GM12878 (cell line): ENCODE data around the gene RBPMS2. TPM values are rescaled to one million over a fixed set of nuclear protein-coding genes. Genes with fewer than 3 reads are reported as not detected.
"Not testable (repeated sequence)": the region's sequence is repeated elsewhere in the genome, so short reads cannot be mapped to it uniquely, and the experiment has no call there.

Source experiments
- ATAC-seq: fragments of 200-7000 bp; cut with Tn5 transposase; 3 replicates; pipeline ENCODE4 v1.9.1; 2020; ENCODE audit warnings: mild to moderate bottlenecking, moderate library complexity
- BruUV-seq: library from RNA; stranded (reverse); fragments of 400-500 nt; replicated peaks from 2 replicates; lab custom pipeline; 2021; lab: Mats Ljungman, UMichigan
- CTCF ChIA-PET: fragments of 300-600 bp; sonication (Branson Sonifier 250); formaldehyde crosslinking; extraction: SDS; loops from one replicate; lab custom pipeline; 2021; ENCODE audit warnings: inconsistent platforms; lab: Yijun Ruan, JAX
- POLR2A ChIA-PET: fragments of 350-600 bp; formaldehyde crosslinking; extraction: SDS; loops from one replicate; lab custom pipeline; 2021; ENCODE audit warnings: inconsistent platforms; lab: Charles Lee
- RAD21 ChIA-PET: fragments of 300-600 bp; sonication (Branson Sonifier 250); formaldehyde crosslinking; loops from one replicate; lab custom pipeline; 2023; ENCODE audit warnings: antibody characterized with exemption; ENCODE audit not compliant: unreplicated experiment; lab: Charles Lee
- SMC1A ChIA-PET: fragments of 300-600 bp; sonication (Branson Sonifier 250); formaldehyde crosslinking; loops from one replicate; lab custom pipeline; 2023; ENCODE audit not compliant: unreplicated experiment, uncharacterized antibody; lab: Charles Lee
- DNase-seq: peaks from one replicate; pipeline ENCODE4 v3.0.0-alpha.2; 2011; ENCODE audit warnings: low read depth, low spot score
- FAIRE-seq: peaks from 3 replicates; lab custom pipeline; 2011; peaks lifted over from hg19 to GRCh38; lab: Jason Lieb, UNC
- H2AFZ ChIP-seq: 2 replicates; pipeline ENCODE4 v1.6.0; 2011; ENCODE audit warnings: low read depth, low read length, control low read depth; ENCODE audit not compliant: control insufficient read depth
- H3K27ac ChIP-seq: 2 replicates; pipeline ENCODE4 v1.5.1; 2011; ENCODE audit warnings: control low read depth; ENCODE audit not compliant: control insufficient read depth, insufficient read depth
- H3K27me3 ChIP-seq, 2 experiments: replicated peaks in 1 of 2; 2 replicates each; pipeline versions ENCODE4 v1.6.0 to v1.6.1; 2011; ENCODE audit warnings: low read length in 1 of 2; ENCODE audit not compliant: control insufficient read depth in 2 of 2, insufficient read depth in 2 of 2
- H3K36me3 ChIP-seq, 2 experiments: 2 replicates each; pipeline ENCODE4 v1.5.1; 2011; ENCODE audit warnings: low read length in 1 of 2; ENCODE audit not compliant: control insufficient read depth in 2 of 2, insufficient read depth in 2 of 2
- H3K4me1 ChIP-seq: 2 replicates; pipeline ENCODE4 v1.6.1; 2011; ENCODE audit warnings: mild to moderate bottlenecking, low read length, moderate library complexity, mixed read lengths; ENCODE audit not compliant: control insufficient read depth, insufficient read depth
- H3K4me2 ChIP-seq: 2 replicates; pipeline ENCODE4 v1.6.0; 2011; ENCODE audit warnings: control low read depth; ENCODE audit not compliant: control insufficient read depth, insufficient read depth
- H3K4me3 ChIP-seq: fragments of 200-600 bp; sonication (generic); 2 replicates; pipeline ENCODE4 v1.5.1; 2016
- H3K79me2 ChIP-seq: 2 replicates; pipeline ENCODE4 v1.6.0; 2011; ENCODE audit warnings: low read length; ENCODE audit not compliant: control insufficient read depth, insufficient read depth
- H3K9ac ChIP-seq: 2 replicates; pipeline ENCODE4 v1.8.0; 2011; ENCODE audit warnings: low read length, control low read depth, mixed read lengths; ENCODE audit not compliant: control insufficient read depth, insufficient read depth
- H3K9me3 ChIP-seq: replicated peaks from 3 replicates; pipeline ENCODE4 v1.5.1; 2011; ENCODE audit warnings: mild to moderate bottlenecking, low read length; ENCODE audit not compliant: control insufficient read depth, insufficient read depth
- H4K20me1 ChIP-seq: 2 replicates; pipeline ENCODE4 v1.6.0; 2011; ENCODE audit not compliant: control insufficient read depth, insufficient read depth
- CBFB ChIP-seq: IDR thresholded peaks from 2 replicates; pipeline ENCODE4 v1.6.1; 2016; ENCODE audit warnings: antibody characterized with exemption, low read depth
- EED ChIP-seq: sonication (generic); IDR thresholded peaks from 2 replicates; pipeline ENCODE4 v1.6.1; 2016; ENCODE audit warnings: antibody characterized with exemption, low read depth
- FOXM1 ChIP-seq: IDR thresholded peaks from 2 replicates; pipeline ENCODE4 v1.6.1; 2012; ENCODE audit warnings: low read depth, mild to moderate bottlenecking, inconsistent platforms, low read length, moderate library complexity
- KDM1A ChIP-seq: fragments of 200-600 bp; sonication (generic); IDR thresholded peaks from 2 replicates; pipeline ENCODE4 v1.6.1; 2016; ENCODE audit warnings: borderline replicate concordance
- MTA2 ChIP-seq: fragments of 450-650 bp; IDR thresholded peaks from 2 replicates; pipeline ENCODE4 v1.6.1; 2016; ENCODE audit warnings: low read depth, mild to moderate bottlenecking, moderate library complexity
- NR2F1 ChIP-seq: fragments of 450-650 bp; conservative IDR thresholded peaks from 2 replicates; pipeline ENCODE4 v1.6.1; 2017; ENCODE audit warnings: mild to moderate bottlenecking
- ZSCAN29 ChIP-seq: fragments of 450-650 bp; IDR thresholded peaks from 2 replicates; pipeline ENCODE4 v1.6.1; 2017; ENCODE audit warnings: mild to moderate bottlenecking, moderate library complexity
- WGBS: methylation state at CpG from one replicate; pipeline ENCODE4 v1.1.6; 2016; ENCODE audit warnings: low lambda C conversion rate; ENCODE audit not compliant: insufficient replicate concordance, insufficient coverage; ENCODE audit errors: missing lambda C conversion rate; 5-methylcytosine and 5-hydroxymethylcytosine counted together
- in situ Hi-C: fragments of 300-500 bp; cut with MboI; formaldehyde crosslinking; loops from 9 replicates; pipeline ENCODE4 v1.14.3; 2018; ENCODE audit warnings: mixed read lengths
- intact Hi-C: fragments of 100-400 bp; cut with micrococcal nuclease; formaldehyde crosslinking; loops from one replicate; pipeline ENCODE4 v1.14.2; 2022; ENCODE audit not compliant: unreplicated experiment
- polyA plus RNA-seq, 11 experiments: library from polyadenylated mRNA; depleted of rRNA in 4 of 11; unstranded in 6 of 11; stranded (reverse) in 5 of 11; fragments of >200 nt; fragmentation: Nextera tagmentation in 4 of 11; fragmentation: Illumina TruSeq in 1 of 11; extraction: Ambion mirVana in 4 of 11; extraction: Trizol in 1 of 11; gene quantifications; 1 replicate in 1 of 11; 2 replicates in 10 of 11; pipeline versions ENCODE4 v1.2.1 to v1.2.3, GENCODE V29; 2011 to 2016; ENCODE audit warnings: inconsistent platforms in 2 of 11, missing spikeins in 2 of 11, low read depth in 1 of 11
- total RNA-seq, 4 experiments: library from RNA; depleted of rRNA in 3 of 4; stranded (reverse); fragments of >200 nt in 3 of 4; fragmentation: Illumina TruSeq in 1 of 4; extraction: Trizol in 1 of 4; gene quantifications; 2 replicates each; pipeline versions ENCODE4 v1.2.1 to v1.2.3, GENCODE V29; 2013 to 2021
- TF ChIP-seq, protein P1 (sequence below): fragments of 450-650 bp; IDR thresholded peaks from 2 replicates; pipeline ENCODE4 v1.6.1; 2017; ENCODE audit warnings: mild to moderate bottlenecking, low read depth, inconsistent platforms; ENCODE audit not compliant: poor library complexity, severe bottlenecking

Gene RBPMS2
- total and polyA plus RNA-seq, 10 of the 15 experiments (the other 5 are each of a cell fraction or from before 2014, with no cell fraction given), result 0.06 to 0.31 (median 0.19) TPM; not detected in 3

DNA sequence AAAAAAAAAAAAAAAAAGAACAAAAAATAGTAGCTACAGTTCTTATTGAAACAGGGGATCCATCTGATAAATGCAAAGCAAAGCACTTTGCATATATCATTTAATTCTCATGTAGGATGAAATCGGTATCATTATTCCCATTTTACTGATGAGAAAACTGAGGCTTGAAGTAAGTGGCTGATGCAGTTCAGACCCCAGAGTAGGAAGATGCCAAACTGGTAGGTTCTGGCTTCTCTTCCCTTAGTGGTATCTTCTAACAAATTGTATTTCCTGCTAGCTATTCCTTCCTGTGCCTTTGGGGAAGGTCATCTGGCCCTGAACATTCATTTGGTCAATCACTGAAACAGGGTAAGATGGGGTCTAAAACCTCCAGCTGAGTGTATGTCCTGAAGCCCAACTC is 28.1 kb upstream of the RBPMS2 start:
- Histone ChIP-seq H3K36me3 (no peaks in the 10 kb centered on the region), H3K4me2 (no peak overlapping the region), H2AFZ (no peak overlapping the region), H3K4me1 (no peaks in the 10 kb centered on the region), H3K9me3 (no peaks in the 10 kb centered on the region), H4K20me1 (no peaks in the 10 kb centered on the region), H3K27me3 (no peaks in the 10 kb centered on the region), H3K27ac (no peak overlapping the region), H3K4me3 (no peak overlapping the region), H3K79me2 (no peaks in the 10 kb centered on the region), H3K9ac (no peak overlapping the region)
- SMC1A ChIA-PET, result interaction anchor here (0.6 to 16.7 kb wide), 6 partner anchors 23 to 113 kb away, joined by 3 to 308 read pairs (median 4); partner anchors contain the start of gene PIF1
- POLR2A ChIA-PET, result interaction anchor here (0.6 to 1.1 kb wide), 4 partner anchors 16 to 359 kb away, joined by 3 to 4 read pairs (median 4); no protein-coding TSS in a partner anchor
- in situ Hi-C loops (no loop called here), intact Hi-C loops (no loop called here)
- TF ChIP-seq EED, result no peak
- TF ChIP-seq MTA2, result no peak
- no peak for TF ChIP-seq ZSCAN29
- no peak for TF ChIP-seq FOXM1
- no peak for TF ChIP-seq KDM1A
- ATAC-seq, result no peak
- CTCF ChIA-PET, result interaction anchor here (0.6 to 17.1 kb wide), 4 partner anchors 9 to 68 kb away, joined by 3 to 529 read pairs (median 27); no protein-coding TSS in a partner anchor
- RAD21 ChIA-PET, result interaction anchor here (0.6 to 12.2 kb wide), 5 partner anchors 60 to 481 kb away, joined by 3 to 148 read pairs (median 3); no protein-coding TSS in a partner anchor
- no peak for DNase-seq
- no peak for FAIRE-seq
- 96% methylated on average over 1 of the region's 1 CpG for WGBS
- no TSS peak for BruUV-seq

- 34% methylated on average over 2 of the region's 2 CpGs for WGBS
- Histone ChIP-seq H3K4me1 (no peaks in the 10 kb centered on the region), H3K9me3 (no peaks in the 10 kb centered on the region), H3K9ac (no peak overlapping the region), H3K27me3 (no peaks in the 10 kb centered on the region), H3K27ac (no peak overlapping the region), H3K36me3 (no peaks in the 10 kb centered on the region), H3K79me2 (no peaks in the 10 kb centered on the region), H2AFZ (no peak overlapping the region), H3K4me3 (no peak overlapping the region), H3K4me2 (no peak overlapping the region), H4K20me1 (no peaks in the 10 kb centered on the region)
- intact Hi-C loops, result no loop called here
- TF ChIP-seq NR2F1 (no peak), CBFB (no peak)
- TF ChIP-seq, protein P1, sequence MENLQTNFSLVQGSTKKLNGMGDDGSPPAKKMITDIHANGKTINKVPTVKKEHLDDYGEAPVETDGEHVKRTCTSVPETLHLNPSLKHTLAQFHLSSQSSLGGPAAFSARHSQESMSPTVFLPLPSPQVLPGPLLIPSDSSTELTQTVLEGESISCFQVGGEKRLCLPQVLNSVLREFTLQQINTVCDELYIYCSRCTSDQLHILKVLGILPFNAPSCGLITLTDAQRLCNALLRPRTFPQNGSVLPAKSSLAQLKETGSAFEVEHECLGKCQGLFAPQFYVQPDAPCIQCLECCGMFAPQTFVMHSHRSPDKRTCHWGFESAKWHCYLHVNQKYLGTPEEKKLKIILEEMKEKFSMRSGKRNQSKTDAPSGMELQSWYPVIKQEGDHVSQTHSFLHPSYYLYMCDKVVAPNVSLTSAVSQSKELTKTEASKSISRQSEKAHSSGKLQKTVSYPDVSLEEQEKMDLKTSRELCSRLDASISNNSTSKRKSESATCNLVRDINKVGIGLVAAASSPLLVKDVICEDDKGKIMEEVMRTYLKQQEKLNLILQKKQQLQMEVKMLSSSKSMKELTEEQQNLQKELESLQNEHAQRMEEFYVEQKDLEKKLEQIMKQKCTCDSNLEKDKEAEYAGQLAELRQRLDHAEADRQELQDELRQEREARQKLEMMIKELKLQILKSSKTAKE, result no peak
- ChIA-PET RAD21 (interaction anchor here (0.8 to 12.2 kb wide), 3 partner anchors 9 to 67 kb away, joined by 3 to 148 read pairs (median 6); no protein-coding TSS in a partner anchor), CTCF (interaction anchor here (1.6 to 17.1 kb wide), 3 partner anchors 10 to 65 kb away, joined by 3 to 529 read pairs (median 51); no protein-coding TSS in a partner anchor), SMC1A (interaction anchor here (1.7 to 16.7 kb wide), 3 partner anchors 10 to 54 kb away, joined by 3 to 308 read pairs (median 22); no protein-coding TSS in a partner anchor), POLR2A (interaction anchor here (0.6 to 0.7 kb wide), 2 partner anchors 9 to 54 kb away, joined by 3 to 5 read pairs; no protein-coding TSS in a partner anchor)
- no peak for FAIRE-seq
- no TSS peak for BruUV-seq
- in situ Hi-C loops, result no loop called here
- DNase-seq, result no peak
- ATAC-seq, result no peak
Observed at GRCh38 chr15:64800476-64800875, 25.1 kb upstream of the RBPMS2 start.

GRCh38 chr15:64798905-64799304 is 23.5 kb upstream of the RBPMS2 start:
- FAIRE-seq, POLR2A ChIA-PET, H3K36me3 ChIP-seq, H3K27me3 ChIP-seq, BruUV-seq, H3K4me3 ChIP-seq, DNase-seq, H3K79me2 ChIP-seq, H3K4me1 ChIP-seq, H2AFZ ChIP-seq, in situ Hi-C loops, H3K27ac ChIP-seq, CTCF ChIA-PET, ATAC-seq, H3K4me2 ChIP-seq, RAD21 ChIA-PET, intact Hi-C loops, H3K9me3 ChIP-seq, H4K20me1 ChIP-seq, H3K9ac ChIP-seq, SMC1A ChIA-PET: not testable (repeated sequence)
- WGBS, result 100% methylated on average over 3 of the region's 29 CpGs
